Mesodermal cell (in vitro differentiated cells): Measurements from ENCODE around the gene HTRA3.

Experiments used
- H3K27ac ChIP-seq: 2 replicates; pipeline ENCODE4 v1.7.0; 2013; ENCODE audit warnings: mild to moderate bottlenecking, low read depth, low read length, moderate library complexity; ENCODE audit not compliant: severe bottlenecking
- H3K36me3 ChIP-seq: 2 replicates; pipeline ENCODE4 v1.7.1; 2013; ENCODE audit warnings: mild to moderate bottlenecking, low read length, moderate library complexity; ENCODE audit not compliant: control insufficient read depth, insufficient read depth
- H3K4me1 ChIP-seq: one replicate; pipeline ENCODE4 v1.7.1; 2013; ENCODE audit warnings: mild to moderate bottlenecking, low read length; ENCODE audit not compliant: insufficient read depth, control insufficient read depth, poor library complexity, severe bottlenecking
- H3K4me3 ChIP-seq: 2 replicates; pipeline ENCODE4 v1.7.0; 2013; ENCODE audit warnings: low read length, control low read depth, mild to moderate bottlenecking; ENCODE audit not compliant: insufficient read depth, poor library complexity, severe bottlenecking; ENCODE audit errors: extremely low read depth
- H3K9me3 ChIP-seq: 2 replicates; pipeline ENCODE4 v1.7.1; 2013; ENCODE audit warnings: mild to moderate bottlenecking, low read length, moderate library complexity; ENCODE audit not compliant: control insufficient read depth
- WGBS, 2 experiments: methylation state at CpG; one replicate each; pipeline ENCODE4 v1.1.5; 2013; ENCODE audit warnings: missing lambda C conversion rate in 2 of 2; ENCODE audit not compliant: insufficient coverage in 2 of 2; 5-methylcytosine and 5-hydroxymethylcytosine counted together

The HTRA3 gene

DNA sequence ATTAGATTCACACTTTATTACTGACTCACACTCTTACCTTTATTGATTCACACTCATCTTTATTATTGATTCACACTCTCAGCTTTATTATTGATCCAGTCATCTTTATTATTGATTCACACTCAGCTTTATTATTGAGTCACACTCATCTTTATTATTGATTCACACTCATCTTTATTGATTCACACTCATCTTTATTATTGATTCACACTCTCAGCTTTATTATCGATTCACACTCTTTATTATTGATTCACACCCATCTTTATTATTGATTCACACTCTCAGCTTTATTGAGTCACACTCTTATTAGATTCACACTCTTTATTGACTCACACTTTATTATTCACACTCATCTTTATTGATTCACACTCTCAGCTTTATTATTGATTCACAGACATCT lies 31.3 kb downstream of the HTRA3 start:
- H3K36me3 ChIP-seq = no peaks in the 10 kb centered on the region
- no peak overlapping the region for H3K4me3 ChIP-seq
- H3K27ac ChIP-seq = no peak overlapping the region
- WGBS, 2 experiments = 73 to 87% methylated on average over 1 of the region's 1 CpG
- H3K4me1 ChIP-seq = no peaks in the 10 kb centered on the region
- no peaks in the 10 kb centered on the region for H3K9me3 ChIP-seq

DNA sequence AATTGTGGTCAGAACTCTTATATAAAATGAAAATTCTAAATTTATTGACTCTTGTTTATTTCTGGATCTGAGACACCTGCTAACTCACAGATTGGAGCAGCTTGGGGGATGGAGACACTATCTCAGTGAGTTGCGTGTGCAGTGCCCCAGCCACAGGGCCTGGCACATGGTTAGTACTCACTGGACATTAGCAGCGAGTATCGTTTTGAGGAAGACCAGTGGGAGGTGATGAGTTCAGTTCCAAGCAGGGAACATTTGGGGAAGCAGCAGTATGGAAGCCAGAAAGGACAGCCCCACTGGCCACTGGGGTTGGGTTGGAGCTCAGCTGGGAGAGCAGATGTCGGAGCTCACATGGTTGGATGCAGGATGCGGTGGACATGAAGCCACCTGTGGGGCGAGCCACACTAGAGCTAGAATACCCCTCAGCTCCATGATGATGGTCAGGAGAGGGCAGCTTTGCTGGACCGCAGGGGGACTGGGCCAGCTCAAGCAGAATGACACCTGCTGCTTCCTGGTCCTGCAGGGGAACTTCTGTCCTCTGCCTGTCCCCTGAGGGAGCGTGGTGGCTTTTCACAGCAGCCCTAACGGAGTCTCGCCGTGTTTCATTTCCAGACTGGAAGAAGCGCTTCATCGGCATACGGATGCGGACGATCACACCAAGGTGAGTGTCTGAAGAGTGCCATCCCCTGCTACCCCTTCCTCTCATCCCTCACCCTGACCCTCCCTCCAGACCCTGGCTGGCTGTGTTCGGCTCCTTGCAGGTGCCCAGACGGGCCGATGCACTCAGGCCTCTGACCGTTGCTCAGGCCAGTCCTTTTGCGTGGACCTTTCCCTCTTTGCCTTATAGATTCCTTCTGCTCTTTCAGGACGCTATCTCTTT lies 32.5 kb downstream of the HTRA3 start:
- Histone ChIP-seq H3K4me1 (no peaks in the 10 kb centered on the region), H3K36me3 (no peaks in the 10 kb centered on the region), H3K4me3 (no peak overlapping the region), H3K27ac (no peak overlapping the region), H3K9me3 (no peaks in the 10 kb centered on the region)
- WGBS, 2 experiments = 94 to 96% methylated on average over 14 to 22 of the region's 22 CpGs

DNA sequence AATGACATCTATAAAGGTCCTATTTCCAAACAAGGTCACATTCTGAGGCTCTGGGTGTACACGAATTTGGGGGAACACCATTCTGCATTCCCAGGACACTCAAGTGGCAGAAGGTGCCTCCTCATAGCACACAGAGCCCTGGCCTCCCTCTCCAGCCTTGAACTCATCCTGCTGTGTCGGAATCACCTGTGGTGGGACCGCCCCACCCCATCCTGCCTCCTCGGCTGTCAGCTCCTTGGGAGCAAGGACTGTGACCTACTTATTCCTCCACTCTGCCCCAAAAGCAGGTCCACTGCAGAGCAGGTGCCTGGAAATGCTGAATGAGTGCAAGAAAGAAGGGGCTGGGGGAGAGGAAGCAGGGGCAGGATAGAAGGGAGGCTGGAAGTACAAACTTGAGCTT lies 33.5 kb downstream of the HTRA3 start:
- Histone ChIP-seq H3K36me3 (no peaks in the 10 kb centered on the region), H3K27ac (no peak overlapping the region), H3K4me1 (no peaks in the 10 kb centered on the region), H3K9me3 (no peaks in the 10 kb centered on the region), H3K4me3 (no peak overlapping the region)
- WGBS, 2 experiments = 75 to 88% methylated on average over 1 to 3 of the region's 4 CpGs

DNA sequence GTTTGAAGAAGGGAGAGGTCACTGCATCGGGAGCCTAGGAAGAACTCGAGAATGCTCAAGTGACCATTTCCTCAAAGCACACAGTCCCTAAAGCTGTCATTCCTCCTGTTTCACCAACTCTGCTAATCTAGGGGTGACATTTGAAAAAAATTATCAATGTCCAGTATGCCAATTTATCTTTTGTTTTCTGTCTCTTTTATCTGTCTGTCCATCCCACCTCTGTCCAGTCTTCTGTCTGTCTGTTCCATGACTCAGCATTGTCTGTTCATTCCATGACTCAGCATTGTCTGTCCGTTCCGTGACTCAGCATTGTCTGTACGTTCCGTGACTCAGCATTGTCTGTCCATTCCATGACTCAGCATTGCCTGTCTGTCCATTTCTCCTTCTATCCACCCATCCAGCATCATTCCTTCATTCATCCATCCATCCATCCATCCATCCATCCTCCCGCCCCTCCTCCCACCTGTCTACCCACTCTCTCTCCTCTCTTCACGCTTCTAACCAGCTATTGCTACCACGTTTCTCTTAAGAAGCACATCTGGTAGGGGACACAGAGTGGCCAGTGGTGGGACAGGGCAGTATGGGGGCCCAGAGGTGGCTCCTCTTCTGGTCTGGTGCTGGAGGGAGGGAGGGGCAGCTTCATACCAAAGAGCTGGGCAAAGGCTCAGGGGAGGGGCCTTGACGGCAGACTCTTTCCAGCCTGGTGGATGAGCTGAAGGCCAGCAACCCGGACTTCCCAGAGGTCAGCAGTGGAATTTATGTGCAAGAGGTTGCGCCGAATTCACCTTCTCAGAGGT lies 34.1 kb downstream of the HTRA3 start:
- no peak overlapping the region for H3K27ac ChIP-seq
- H3K4me3 ChIP-seq = no peak overlapping the region

DNA sequence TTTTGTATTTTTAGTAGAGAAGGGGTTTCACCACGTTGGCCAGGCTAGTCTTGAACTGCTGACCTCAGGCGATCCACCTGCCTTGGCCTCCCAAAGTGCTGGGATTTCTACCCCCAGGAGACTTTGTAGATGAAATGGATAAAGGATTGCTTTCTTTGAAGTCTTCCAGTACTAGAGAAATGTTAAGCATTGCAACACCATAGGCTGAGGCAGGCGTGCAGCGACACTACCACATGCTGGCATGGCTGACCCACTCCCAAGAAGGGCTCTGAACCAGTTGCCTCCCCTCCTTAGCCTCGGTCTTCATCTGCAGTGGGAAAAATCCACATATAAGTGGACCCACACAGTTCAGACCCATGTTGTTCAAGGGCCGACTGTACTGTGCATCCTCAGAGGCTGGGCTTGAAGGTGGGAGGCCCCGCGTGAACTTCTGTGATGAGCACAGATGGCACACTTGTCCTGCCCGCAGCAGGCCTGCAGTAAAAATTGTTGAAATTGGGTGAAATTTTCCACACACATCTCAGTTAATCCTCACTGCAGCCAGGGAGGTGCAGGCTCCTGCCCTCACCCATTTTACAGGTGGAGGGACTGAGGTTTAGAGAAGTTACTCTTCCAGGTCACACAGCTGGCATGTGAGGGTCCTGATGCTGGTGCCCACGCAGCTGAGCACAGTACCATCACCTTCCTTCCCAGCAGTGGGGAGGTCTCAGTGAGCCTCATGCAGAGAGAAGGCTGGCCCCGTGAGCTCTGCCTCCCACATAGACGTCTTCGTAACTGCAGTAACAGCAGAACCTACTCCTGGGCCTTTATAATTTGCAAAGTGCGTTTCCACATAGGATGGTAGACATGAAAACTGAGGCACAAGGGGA lies 35.5 kb downstream of the HTRA3 start:
- WGBS, 2 experiments = 84 to 87% methylated on average over 10 of the region's 14 CpGs
- Histone ChIP-seq H3K27ac (no peak overlapping the region), H3K4me1 (no peaks in the 10 kb centered on the region), H3K4me3 (no peak overlapping the region), H3K36me3 (no peaks in the 10 kb centered on the region), H3K9me3 (no peaks in the 10 kb centered on the region)

More for the DNA sequence above, 34.1 kb downstream of the HTRA3 start:
- no peaks in the 10 kb centered on the region for H3K4me1 ChIP-seq
- H3K36me3 ChIP-seq = no peaks in the 10 kb centered on the region
- WGBS, 2 experiments = 85 to 91% methylated on average over 9 to 13 of the region's 13 CpGs
- no peaks in the 10 kb centered on the region for H3K9me3 ChIP-seq

DNA sequence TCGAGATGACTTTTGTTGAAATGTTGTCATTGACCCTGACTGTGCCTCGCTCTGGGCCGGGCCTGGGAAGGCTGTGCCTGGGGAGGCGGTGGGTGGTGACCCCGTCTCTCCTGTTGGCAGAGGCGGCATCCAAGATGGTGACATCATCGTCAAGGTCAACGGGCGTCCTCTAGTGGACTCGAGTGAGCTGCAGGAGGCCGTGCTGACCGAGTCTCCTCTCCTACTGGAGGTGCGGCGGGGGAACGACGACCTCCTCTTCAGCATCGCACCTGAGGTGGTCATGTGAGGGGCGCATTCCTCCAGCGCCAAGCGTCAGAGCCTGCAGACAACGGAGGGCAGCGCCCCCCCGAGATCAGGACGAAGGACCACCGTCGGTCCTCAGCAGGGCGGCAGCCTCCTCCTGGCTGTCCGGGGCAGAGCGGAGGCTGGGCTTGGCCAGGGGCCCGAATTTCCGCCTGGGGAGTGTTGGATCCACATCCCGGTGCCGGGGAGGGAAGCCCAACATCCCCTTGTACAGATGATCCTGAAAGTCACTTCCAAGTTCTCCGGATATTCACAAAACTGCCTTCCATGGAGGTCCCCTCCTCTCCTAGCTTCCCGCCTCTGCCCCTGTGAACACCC lies 36.4 kb downstream of the HTRA3 start:
- WGBS, 2 experiments = 91 to 93% methylated on average over 33 to 35 of the region's 35 CpGs

DNA sequence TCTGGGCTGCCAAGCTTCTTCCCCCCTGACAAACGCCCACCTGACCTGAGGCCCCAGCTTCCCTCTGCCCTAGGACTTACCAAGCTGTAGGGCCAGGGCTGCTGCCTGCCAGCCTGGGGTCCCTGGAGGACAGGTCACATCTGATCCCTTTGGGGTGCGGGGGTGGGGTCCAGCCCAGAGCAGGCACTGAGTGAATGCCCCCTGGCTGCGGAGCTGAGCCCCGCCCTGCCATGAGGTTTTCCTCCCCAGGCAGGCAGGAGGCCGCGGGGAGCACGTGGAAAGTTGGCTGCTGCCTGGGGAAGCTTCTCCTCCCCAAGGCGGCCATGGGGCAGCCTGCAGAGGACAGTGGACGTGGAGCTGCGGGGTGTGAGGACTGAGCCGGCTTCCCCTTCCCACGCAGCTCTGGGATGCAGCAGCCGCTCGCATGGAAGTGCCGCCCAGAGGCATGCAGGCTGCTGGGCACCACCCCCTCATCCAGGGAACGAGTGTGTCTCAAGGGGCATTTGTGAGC lies 37.0 kb downstream of the HTRA3 start:
- H3K27ac ChIP-seq = no peak overlapping the region
- 76 to 79% methylated on average over 5 to 10 of the region's 16 CpGs for WGBS, 2 experiments
- H3K4me1 ChIP-seq = no peaks in the 10 kb centered on the region
- H3K9me3 ChIP-seq = no peaks in the 10 kb centered on the region
- no peaks in the 10 kb centered on the region for H3K36me3 ChIP-seq
- no peak overlapping the region for H3K4me3 ChIP-seq

More for the DNA sequence above, 36.4 kb downstream of the HTRA3 start:
- no peak overlapping the region for H3K27ac ChIP-seq
- no peaks in the 10 kb centered on the region for H3K4me1 ChIP-seq
- H3K36me3 ChIP-seq = no peaks in the 10 kb centered on the region
- H3K4me3 ChIP-seq = no peak overlapping the region
- H3K9me3 ChIP-seq = no peaks in the 10 kb centered on the region

DNA sequence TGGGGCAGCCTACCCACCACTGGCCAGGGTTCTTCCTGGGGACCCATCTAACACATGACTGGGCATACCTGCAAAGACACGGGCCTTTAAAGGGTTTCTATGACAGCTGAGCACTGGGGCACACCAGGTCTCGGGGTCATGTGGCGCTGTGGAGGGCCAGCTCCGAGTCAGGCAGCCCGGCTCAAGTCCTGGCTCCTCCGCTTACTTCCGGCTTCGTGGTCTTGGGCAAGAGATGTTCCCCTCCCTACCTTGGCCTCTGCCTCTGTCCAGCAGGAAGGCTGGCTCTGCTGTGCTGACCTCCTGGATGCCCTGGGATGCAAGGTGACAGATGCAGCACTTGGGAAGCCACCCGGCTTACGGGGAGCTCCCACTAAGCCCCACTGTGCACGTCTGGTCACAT lies 37.6 kb downstream of the HTRA3 start:
- WGBS, 2 experiments = 88 to 92% methylated on average over 8 to 10 of the region's 11 CpGs
- H3K4me1 ChIP-seq = no peaks in the 10 kb centered on the region
- H3K27ac ChIP-seq = no peak overlapping the region
- H3K9me3 ChIP-seq = no peaks in the 10 kb centered on the region
- no peaks in the 10 kb centered on the region for H3K36me3 ChIP-seq
- H3K4me3 ChIP-seq = no peak overlapping the region

DNA sequence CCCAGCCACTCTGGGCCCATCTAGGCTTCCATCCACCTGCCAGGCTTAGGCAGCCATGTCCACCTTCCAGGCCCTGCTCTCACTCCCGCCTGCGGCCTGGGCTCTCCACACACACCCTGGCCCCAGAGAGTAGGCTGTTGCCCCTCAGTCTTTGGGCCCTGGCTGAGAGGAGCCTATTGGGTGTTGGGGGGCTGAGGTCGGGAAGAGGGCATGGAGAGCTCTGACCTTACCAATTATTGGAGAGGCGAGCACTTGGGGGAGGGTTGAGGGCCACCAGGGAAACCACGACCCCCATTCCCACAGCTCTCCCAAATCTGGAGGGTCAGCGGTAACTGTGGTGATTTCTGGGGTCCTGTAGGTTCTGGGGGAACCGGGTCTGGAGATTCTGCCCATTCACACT lies 38.2 kb downstream of the HTRA3 start:
- WGBS, 2 experiments = 96 to 97% methylated on average over 5 to 7 of the region's 7 CpGs
- Histone ChIP-seq H3K36me3 (no peaks in the 10 kb centered on the region), H3K4me3 (no peak overlapping the region)

DNA sequence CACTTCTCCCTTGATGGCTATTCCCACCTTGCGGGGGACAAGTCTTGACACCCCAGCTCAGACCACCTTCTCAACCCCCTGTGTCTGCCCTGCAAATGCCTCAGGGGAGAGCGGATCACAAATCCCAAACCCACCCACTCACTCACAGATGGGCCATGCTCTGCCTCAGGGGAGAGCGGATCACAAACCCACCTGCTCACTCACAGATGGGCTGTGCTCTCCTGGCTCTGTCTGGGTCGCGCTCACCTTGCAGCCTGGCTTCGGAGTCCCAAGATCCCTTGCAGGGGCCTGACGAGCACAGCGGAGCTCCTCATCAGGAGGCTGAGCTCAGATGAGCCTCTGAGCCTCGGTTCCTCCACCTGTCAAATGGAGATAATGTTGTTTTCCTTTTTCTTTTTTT lies 38.6 kb downstream of the HTRA3 start:
- Histone ChIP-seq H3K36me3 (no peaks in the 10 kb centered on the region), H3K9me3 (no peaks in the 10 kb centered on the region), H3K27ac (no peak overlapping the region), H3K4me3 (no peak overlapping the region), H3K4me1 (no peaks in the 10 kb centered on the region)
- WGBS, 2 experiments = 93 to 99% methylated on average over 7 to 8 of the region's 9 CpGs

More for the DNA sequence above, 38.2 kb downstream of the HTRA3 start:
- Histone ChIP-seq H3K9me3 (no peaks in the 10 kb centered on the region), H3K27ac (no peak overlapping the region), H3K4me1 (no peaks in the 10 kb centered on the region)
